ENCODE results near the gene TARP.
A peak's percentile ranks its signal among the peaks of the same experiment; 100 is the strongest.
"Not testable (repeated sequence)": the region's sequence is repeated elsewhere in the genome, so short reads cannot be mapped to it uniquely, and the experiment has no call there.

Gene TARP

DNA sequence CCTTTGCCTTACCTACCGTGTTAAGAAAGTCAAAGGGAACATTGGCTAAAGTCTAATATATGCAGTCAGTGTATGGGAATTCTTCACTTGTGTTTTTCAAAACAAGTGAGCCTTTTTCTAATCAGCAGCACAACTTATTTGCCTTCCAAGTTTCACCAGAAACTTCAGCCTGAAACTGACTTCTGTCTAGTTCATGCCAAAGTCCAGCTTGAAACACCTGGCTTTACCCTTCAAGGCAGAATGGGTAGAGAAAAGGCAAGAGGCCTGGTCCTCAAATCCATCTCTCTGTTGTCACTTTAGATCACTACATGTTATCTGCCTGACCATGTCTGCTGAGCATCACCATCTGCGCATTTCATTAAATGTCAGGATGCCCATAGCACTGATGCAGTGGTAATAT, 3.0 kb downstream of the TARP start:
- ATAC-seq; DNase-seq (ENCODE audit: missing footprints); intact Hi-C loops (cut with DNase I): not testable (repeated sequence)

DNA sequence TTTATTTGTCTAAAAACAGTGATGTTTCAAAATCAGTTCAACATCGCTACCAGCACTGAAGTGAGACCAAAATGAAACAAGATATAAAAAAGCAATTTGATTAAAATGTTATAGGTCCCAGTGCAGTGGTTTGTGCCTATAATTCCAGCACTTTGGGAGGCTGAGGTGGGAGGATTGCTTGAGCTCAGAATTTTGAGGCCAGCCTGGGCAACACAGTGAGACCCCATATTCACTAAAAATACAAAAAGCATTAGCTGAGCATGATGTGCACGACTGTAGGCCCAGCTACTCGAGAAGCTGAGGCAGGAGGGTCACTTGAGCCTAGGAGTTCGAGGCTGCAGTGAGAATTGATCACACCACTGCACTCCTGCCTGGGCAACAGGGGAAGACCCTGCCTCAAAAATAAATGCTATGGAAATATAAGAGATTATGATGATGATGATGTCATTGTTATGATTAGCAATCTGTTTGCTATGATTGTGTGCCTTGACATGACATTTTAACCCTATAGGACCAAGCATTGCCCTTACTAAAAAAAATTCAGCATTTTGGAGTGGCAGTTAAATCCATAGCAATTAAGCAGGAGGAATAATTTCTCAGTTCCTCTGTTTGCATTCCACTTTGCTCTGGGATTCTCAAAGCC, 3.6 kb downstream of the TARP start:
- ATAC-seq; intact Hi-C loops (cut with DNase I); DNase-seq (ENCODE audit: missing footprints): not testable (repeated sequence)

DNA sequence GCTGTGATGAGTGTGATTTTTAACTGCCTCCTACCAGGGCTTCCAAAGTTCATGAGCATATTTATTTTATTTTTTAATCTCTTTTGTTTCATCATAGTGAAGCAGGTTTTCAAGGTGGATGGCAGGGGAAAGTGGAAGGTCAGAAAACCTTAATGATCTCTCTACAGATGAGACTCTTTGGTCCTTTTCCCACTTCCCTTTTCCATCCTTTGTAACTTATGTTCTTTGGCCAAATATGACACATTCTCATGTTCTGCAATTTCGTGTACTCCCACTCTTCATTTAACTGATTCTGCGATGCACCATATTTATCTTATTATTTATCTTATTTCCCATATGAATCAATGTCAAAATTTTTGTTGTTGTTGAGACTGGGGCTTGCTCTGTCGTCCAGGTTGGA, 7.5 kb downstream of the TARP start:
- intact Hi-C loops (cut with DNase I); ATAC-seq; DNase-seq (ENCODE audit: missing footprints): not testable (repeated sequence)

DNA sequence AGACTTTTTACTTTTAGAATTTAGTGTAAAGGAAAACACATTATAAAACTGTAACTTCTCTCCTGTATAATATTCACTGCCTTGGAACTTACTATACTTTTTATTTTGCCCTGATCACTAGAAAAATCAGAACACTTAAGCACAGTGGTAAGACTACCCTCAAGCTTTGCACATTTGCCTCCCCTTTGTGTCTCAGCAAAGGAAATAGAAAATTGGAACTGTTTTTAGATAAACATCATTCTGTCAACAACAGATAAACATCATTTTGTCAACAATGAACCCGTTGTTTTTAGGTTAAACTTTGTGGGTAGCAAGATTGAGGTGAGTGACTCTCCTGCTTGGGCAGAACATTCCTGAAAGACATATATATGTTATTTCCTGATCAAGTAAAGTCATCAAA, 8.8 kb downstream of the TARP start:
- DNase-seq (ENCODE audit: missing footprints); ATAC-seq; intact Hi-C loops (cut with DNase I): not testable (repeated sequence)

DNA sequence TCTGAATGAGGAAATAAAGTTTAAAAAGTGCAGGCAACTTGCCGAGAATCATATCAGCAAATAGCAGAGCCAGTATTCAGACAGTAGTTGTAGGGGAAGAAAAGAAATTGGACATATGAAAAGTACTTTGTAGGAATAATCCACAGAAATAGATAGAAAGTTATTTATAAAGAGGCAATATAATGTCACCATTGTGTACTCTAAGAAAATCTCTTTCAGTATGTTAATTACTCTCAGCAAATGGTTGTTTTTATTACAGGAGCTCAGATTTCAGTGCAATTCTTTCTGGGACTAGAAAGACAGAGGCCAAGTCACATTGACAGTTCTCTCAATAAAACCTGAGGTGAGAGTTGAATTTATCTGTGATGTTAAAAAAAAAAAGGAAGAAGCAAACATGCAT, 10.2 kb downstream of the TARP start:
- not testable (repeated sequence) for DNase-seq (ENCODE audit: missing footprints)

DNA sequence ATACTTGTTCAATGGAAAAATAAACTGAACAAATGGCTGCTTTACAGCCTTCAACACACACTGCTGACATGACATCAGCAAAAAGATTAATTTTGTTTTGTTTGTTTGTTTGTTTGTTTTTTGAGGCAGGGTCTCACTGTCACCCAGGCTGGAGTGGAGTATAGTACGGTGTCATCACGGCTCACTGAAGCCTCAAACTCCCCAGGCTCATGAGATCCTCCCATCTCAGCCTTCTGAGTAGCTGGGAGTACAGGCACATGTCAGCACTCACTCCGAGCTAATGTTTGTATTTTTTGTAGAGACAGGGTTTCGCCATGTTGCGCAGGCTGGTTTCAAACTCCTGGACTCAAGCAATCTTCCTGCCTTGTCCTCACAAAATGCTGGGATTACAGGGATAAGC, 10.9 kb downstream of the TARP start:
- ATAC-seq (no peak), DNase-seq (ENCODE audit: missing footprints) (no peak)
- intact Hi-C loops (cut with DNase I): no loop called here

More for the DNA sequence above, 10.2 kb downstream of the TARP start:
- ATAC-seq; intact Hi-C loops (cut with DNase I): not testable (repeated sequence)

DNA sequence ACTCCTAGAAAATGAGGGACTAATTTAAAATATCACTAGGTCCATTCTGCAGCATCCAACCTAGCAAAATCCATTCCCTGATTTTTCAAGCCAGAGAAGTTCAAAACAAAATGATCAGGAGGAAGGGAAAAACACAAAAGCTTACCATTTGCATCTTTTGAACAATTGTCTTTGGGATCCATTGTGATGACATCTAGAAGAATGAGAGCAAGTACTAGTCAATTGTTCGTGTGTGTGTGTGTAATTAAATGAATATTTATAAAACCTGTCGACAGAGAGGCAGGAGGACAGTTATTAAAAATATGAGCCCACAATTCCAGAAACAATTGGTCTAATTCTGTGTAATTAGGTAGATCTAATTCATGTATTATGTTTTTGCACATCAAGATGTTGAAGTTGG, 11.4 kb downstream of the TARP start:
- intact Hi-C loops (cut with DNase I); ATAC-seq; DNase-seq (ENCODE audit: missing footprints): not testable (repeated sequence)

DNA sequence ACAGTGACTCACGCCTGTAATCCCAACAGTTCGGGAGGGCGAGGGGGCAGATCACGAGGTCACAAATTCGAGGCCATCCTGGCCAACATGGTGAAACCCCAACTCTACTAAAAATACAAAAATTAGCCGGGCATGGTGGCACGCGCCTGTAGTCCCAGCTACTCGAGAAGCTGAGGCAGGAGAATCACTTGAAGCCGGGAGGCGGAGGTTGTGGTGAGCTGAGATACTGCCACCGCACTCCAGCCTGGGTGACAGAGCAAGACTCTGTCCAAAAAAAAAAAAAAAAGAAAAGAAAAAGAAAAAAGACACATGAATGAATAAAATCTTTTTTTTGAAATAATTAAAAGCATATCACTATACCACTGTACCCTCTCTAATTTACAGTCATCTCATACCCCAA, 11.8 kb downstream of the TARP start:
- ATAC-seq; DNase-seq (ENCODE audit: missing footprints): not testable (repeated sequence)

DNA sequence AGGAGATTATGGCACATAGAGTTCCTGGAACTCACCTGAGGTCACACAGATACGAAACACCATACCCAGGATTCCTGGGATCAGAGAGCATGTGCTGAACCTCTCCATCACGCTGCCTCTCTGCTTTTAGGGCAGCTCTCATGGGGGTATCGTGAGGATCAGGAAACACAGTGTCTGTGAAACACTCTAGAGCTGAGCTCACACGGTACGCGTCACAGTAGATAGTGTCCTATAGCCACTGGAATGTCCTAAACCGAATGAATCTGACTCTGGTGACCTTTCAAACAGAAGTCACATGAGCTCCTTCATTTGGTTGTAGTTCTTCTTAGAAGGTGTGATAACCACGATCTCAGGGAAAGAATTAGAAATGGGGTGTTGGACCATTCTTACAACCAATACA, 14.3 kb downstream of the TARP start:
- ATAC-seq; intact Hi-C loops (cut with DNase I); DNase-seq (ENCODE audit: missing footprints): not testable (repeated sequence)

More for the DNA sequence above, 11.8 kb downstream of the TARP start:
- intact Hi-C loops (cut with DNase I): not testable (repeated sequence)

DNA sequence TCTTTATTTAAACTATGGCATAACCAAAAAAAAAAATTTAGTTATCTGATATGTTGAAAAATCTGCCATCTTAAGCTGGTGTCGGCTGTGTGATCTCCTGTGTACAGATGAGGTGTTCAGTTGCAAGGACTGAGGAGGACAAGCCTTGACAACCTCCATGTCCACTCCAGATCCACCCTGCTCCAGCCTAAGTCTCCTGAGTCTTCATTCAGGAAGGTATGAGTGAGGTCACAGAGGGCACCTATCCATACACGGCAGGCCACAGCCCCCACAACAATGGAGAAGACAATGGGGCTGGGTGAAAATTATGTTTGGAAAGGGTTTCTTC, 16.1 kb downstream of the TARP start:
- intact Hi-C loops (cut with DNase I): no loop called here
- no peak for DNase-seq (ENCODE audit: missing footprints)
- no peak for ATAC-seq

DNA sequence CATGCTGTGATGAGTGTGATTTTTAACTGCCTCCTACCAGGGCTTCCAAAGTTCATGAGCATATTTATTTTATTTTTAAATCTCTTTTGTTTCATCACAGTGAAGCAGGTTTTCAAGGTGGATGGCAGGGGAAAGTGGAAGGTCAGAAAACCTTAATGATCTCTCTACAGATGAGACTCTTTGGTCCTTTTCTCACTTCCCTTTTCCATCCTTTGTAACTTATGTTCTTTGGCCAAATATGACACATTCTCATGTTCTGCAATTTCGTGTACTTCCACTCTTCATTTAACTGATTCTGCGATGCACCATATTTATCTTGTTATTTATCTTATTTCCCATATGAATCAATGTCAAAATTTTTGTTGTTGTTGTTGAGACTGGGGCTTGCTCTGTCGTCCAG, 23.6 kb downstream of the TARP start:
- DNase-seq (ENCODE audit: missing footprints); ATAC-seq; intact Hi-C loops (cut with DNase I): not testable (repeated sequence)

DNA sequence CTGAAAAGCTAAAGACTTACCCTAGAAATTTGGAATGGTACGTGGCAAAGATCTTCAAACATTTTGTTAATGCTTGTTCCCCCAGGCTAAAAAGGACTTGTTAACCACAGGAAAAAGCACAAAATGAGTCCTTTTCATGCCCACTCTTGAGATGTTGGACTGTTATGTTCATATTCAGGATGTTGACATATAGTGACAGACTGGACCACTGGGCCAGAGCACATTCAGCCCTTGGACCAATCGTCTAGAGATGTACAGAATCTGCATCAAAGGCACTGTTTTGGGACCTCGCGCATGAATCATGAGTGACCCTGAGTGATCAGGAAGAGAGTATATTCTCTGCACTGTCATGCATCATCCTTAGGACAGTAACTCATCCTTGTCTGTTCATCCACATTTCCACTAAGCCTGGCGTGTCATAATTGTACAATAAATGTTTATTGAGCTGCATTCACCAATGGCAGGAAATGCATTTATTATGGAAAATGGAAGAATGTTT, 25.3 kb downstream of the TARP start:
- ATAC-seq: no peak

DNA sequence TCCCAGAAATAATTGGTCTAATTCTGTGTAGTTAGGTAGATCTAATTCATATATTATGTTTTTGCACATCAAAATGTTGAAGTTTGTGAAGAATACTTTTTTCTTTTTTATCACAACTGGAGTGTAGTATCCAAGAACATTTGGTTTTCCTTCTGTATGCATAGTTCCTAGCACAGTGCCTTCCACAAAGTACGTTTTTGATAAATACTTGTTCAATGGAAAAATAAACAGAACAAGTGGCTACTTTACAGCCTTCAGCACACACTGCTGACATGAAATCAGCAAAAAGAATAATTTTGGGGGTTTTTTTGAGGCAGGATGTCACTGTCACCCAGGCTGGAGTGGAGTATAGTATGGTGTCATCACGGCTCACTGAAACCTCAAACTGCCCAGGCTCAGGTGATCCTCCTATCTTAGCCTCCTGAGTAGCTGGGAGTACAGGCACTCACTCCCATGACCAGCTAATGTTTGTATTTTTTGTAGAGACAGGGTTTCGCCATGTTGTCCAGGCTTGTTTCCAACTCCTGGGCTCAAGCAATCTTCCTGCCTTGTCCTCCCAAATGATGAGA, 27.9 kb downstream of the TARP start:
- intact Hi-C loops (cut with DNase I): no loop called here
- no peak for ATAC-seq
- DNase-seq (ENCODE audit: missing footprints): no peak

More for the DNA sequence above, 25.3 kb downstream of the TARP start:
- DNase-seq (ENCODE audit: missing footprints): no peak
- intact Hi-C loops (cut with DNase I): no loop called here

DNA sequence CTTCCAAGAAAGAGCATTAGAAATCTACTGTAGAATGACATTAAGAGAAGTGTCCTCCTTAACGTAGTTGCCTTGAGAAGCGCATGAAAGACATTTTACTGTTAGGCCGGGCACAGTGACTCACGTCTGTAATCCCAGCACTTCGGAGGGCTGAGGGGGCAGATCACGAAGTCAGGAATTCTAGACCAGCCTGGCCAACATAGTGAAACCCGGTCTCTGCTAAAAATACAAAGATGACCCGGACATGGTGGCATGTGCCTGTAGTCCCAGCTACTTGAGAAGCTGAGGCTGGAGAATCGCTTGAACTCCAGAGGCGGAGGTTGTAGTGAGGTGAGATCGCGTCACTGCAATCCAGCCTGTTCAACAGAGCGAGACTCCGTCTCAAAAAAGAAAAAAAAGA, 28.9 kb downstream of the TARP start:
- intact Hi-C loops (cut with DNase I): no loop called here
- ATAC-seq (no peak), DNase-seq (ENCODE audit: missing footprints) (no peak)

DNA sequence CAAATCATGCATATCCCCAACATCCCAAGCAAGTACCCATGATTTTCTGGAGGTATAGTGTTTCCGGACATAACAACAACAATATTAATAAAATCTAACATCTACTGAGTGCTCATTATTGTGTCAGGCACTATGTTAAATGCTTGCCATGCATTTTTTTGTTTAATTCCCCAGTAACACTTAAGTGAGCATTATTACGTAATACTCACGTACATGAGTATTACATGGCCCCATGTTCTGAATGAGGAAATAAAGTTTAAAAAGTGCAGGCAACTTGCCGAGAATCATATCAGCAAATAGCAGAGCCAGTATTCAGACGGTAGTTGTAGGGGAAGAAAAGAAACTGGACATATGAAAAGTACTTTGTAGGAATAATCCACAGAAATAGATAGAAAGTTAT, 30.1 kb downstream of the TARP start:
- peak; percentile 26 for ATAC-seq
- intact Hi-C loops (cut with DNase I); DNase-seq (ENCODE audit: missing footprints): not testable (repeated sequence)

DNA sequence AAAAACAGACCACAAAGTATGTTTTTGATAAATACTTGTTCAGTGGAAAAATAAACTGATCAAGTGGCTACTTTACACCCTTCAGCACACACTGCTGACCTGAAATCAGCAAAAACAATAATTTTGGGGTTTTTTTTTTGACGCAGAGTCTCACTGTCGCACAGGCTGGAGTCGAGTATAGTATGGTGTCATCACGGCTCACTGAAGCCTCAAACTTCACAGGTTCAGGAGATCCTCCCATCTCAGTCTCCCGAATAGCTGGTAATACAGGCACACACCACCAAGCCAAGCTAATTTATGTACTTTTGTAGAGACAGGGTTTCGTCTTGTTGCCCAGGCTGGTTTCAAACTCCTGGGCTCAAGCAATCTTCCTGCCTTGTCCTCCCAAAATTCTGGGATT, 30.6 kb downstream of the TARP start:
- DNase-seq (ENCODE audit: missing footprints): no peak
- ATAC-seq: no peak
- intact Hi-C loops (cut with DNase I): no loop called here

DNA sequence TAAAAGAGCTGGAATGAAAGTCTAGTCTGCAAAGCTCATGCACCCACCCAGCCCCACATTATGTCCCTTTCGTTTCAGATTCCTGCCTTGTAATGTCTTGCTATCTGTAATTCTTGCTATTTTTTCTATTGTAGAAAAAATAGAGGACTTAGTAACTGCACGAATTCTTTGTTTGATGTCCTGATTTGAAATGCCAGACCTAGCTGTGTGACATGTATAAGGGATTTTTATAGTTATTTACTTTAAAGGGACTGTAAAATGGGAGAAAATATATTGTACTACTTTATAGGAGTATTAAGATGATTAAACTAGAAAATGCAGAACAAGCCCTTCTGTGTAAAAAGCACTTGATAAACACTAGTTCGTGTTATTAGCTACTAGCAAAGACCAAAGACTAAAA, 32.4 kb downstream of the TARP start:
- no peak for DNase-seq (ENCODE audit: missing footprints)
- no peak for ATAC-seq
- intact Hi-C loops (cut with DNase I): no loop called here

DNA sequence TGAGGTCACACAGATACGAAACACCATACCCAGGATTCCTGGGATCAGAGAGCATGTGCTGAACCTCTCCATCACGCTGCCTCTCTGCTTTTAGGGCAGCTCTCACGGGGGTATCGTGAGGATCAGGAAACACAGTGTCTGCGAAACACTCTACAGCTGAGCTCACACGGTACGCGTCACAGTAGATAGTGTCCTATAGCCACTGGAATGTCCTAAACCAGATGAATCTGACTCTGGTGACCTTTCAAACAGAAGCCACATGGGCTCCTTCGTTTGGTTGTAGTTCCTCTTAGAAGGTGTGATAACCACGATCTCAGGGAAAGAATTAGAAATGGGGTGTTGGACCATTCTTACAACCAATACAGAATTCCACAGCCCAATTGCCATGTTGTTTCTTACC, 34.3 kb downstream of the TARP start:
- intact Hi-C loops (cut with DNase I): not testable (repeated sequence)

DNA sequence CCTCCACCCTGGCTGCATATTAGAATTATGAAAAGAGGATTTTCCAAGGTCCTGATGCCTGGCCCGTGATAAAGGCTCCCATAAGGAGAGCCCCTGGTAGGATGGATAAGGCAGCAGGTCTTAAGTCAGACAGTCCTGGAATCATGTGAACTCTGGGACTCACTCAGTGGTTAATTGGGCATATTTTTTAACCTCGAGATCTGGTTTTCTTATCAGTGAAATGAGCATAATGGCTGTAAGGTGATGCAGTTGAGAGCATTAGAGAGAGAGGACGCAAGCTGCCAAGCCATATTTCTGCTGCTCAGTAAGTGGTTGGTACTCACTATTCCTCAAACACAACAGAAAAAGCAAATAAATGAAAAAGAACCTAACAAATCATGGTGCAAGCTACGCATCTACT, 37.8 kb downstream of the TARP start:
- intact Hi-C loops (cut with DNase I): no loop called here
- DNase-seq (ENCODE audit: missing footprints) (no peak), ATAC-seq (no peak)

More for the DNA sequence above, 34.3 kb downstream of the TARP start:
- ATAC-seq; DNase-seq (ENCODE audit: missing footprints): not testable (repeated sequence)

DNA sequence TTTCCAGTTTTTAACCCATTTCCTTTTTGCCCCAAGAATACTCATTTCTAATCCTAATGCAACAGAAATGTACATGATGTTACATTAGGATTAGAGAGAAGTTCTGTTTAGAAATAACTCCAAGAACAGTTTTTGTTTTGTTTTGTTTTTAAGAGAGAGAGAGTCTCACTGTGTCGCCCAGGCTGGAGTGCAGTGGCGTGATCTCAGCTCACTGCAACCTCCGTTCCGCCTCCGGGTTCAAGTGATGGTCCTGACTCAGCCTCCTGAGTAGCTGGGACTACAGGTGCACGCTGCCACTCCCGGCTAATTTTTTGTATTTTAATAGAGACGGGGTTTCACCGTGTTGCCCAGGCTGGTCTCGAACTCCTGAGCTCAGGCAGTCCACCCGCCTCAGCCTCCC, 38.7 kb downstream of the TARP start:
- DNase-seq (ENCODE audit: missing footprints); intact Hi-C loops (cut with DNase I): not testable (repeated sequence)

More for the DNA sequence above, 38.7 kb downstream of the TARP start:
- not testable (repeated sequence) for ATAC-seq
